Lung microvascular endothelial cell (primary cell): ENCODE measurements around the gene SDR42E1. TPM values are rescaled to one million over a fixed set of nuclear protein-coding genes. Genes with fewer than 3 reads are reported as not detected.
"Not testable (repeated sequence)": the region's sequence is repeated elsewhere in the genome, so short reads cannot be mapped to it uniquely, and the experiment has no call there.

Source experiments
- DNase-seq, 2 donors: peaks; one replicate each; pipeline versions ENCODE4 v3.0.0 to v3.0.0-alpha.2; 2010; ENCODE audit warnings: low read depth in 2 of 2
- total RNA-seq: library from RNA; depleted of rRNA; stranded (reverse); fragments of >200 nt; gene quantifications from 2 replicates; pipeline ENCODE4 v1.2.1, GENCODE V29; 2014

Gene SDR42E1
- total RNA-seq, 1 donor from 2014 or later, result 4.2 TPM

DNA sequence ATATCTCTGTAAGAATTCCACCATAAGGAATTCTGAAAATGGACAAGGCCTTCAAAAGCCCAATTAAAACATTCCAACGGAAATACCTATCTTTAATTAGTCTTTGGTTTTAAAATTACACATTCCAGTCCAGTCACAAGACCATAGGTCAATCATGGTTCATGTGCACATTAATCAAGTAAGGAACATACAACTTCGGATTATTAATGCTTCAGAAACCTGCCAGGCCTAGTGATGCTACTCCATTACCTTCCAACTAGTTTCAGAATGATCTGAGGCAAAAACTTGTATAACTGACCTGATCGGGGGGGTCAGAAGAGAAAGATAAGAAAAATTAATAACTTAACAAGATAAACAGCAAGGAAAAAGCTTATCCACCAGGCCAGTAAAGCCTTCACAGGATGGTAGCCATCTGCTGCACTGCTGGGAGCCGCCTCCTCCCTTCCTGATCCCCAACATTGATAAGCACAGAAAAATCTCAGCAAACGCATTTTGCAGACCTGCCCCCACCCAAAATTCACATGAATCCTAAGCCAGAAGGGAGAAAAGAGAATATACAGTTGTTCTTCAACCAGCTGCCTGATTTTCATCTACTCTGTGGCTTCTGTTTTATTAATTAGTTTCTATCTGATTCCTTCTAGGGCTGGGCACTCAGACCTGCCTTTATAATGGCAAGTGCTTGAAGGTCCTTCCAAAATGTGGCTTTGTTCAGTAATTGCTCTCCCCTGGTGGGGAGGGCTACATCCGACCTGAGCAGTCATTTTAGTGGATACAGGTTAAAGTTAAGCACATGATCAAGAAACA, 6.0 kb downstream of the SDR42E1 start:
- DNase-seq, result peak in 1 of 2 donors; percentile 65

DNA sequence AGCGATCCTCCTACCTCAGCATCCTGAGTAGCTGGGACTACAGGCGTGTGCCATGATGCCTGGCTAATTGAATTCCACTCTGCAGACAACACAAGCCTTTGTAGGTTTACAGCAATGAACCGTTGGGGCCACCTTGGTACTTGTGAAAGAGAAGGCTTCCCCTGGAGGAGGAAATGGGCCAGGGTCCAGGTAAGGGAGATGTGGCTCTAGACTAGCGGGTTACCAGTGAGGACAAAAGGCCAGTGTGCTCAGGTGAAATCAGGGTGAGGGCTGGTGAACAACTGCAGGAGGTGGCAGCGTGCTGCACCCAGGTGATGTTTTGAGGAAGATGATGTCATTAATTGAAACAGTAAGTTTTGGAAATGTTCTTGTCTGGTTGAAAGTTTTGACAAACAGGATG, 6.7 kb downstream of the SDR42E1 start:
- no peak for DNase-seq

DNA sequence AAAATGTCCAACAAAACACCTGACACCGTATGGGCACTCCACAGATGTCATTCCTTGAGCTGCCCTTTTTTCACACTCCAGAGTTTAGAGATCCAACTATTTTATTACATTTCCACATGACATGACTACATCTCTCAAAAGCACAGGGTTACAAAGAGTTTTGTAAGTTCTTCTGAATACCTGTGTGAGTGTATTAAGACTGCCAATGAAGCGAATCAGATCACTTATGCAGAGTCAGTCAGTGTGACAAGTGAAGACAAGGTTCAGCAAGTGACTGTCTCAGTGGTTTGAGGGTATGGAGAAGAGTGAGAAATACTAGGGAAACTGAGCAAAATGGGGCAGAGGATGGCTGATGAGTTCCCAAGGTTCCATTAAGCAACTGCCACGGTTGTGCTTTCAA, 8.4 kb downstream of the SDR42E1 start:
- no peak for DNase-seq

DNA sequence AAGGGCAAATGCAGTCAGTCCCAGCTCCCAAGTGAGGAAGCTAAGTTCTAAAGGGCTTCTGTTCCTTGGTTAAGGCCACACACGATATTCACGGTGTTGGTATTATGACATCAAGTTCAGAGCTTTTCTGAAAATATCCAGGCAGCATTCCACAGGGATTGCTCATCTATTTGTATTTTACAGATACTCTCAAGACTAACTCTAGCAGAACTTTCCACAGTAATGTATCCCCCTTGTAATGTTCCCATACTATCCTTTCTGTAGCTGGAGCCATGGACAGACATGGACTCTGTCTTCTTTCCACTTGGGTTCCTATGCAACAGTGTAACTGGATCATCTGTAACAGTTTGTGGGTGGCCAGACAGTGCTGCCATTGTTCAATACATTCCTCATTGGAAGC, 13.5 kb downstream of the SDR42E1 start:
- peak; percentile 55 to 85 for DNase-seq

DNA sequence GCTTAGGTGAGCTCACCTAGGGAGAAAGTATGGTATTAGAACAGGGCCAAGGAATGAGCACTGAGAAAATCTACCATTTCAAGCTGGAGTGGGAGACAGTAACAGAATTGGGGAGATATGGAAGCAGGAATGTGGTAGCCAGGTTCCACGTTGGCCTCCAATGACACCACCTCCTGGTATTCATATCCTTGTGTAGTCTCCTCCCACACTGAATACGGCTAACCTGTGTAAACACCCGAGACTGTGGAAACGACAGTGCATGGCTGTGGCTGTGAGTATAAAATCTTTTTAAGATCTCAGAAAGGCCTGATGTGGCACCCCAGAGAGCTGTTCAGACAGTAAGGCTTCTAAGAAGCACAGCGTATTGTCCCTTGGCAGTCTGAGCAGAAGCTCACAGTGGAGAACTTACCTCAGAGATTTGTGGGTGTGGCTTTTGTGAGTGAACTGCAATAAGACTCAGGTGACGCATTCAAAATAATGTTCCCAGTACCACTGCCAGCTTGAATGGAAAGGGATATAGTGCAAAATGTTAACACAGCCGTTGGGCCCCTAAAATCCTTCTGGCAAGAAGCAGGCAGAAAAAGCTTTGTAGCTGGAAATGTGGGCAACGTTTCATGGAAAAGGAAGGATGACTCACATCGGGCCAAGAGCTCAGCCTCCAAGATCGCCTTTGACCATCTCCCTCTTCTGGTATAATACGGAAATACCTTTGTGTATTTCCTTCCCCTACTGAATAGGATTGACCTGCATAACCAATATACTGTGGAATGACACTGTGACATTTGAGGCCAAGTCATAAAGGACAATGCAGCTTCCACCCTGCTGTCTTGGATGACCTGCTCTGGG, 14.4 kb downstream of the SDR42E1 start:
- DNase-seq, result peak; percentile 81 to 90

DNA sequence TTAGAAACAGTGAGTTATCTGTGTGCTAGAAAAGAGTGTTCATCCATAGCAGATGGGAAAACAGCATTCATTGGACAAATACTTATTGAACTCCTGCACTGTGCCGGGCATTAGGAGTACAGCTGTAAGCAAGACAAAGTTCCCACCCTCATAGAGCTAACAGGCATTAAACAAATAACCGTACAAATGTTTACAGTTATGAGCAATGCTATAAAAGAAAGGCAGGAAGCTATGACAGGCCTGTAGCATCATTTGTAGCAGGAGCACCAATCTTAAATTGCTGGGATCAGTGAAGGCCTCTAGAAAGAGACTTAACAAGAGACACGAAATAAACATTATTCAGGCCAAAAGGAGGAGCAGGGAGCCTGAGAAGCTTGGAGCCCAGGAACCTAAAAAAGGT, 15.6 kb downstream of the SDR42E1 start:
- DNase-seq, result peak; percentile 53 to 92

DNA sequence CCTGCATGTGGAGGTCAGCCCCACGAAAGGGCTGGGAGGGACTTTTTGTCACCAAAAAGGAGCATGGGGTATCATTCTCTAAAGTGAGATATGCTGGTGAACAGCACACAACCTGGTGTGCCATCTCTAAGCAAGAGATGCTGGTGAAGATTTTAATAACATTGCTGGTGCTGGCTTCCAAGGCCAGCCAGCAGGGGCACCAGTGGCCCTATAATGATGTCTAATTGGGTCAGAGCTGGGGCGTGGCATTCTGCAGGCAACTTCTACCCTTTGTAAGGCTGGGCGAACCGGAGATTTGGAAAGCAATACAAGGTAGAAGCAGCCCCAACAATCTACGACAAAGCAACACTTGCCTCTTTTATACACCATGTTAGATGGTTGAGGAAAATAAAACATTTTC, 16.8 kb downstream of the SDR42E1 start:
- DNase-seq, result no peak

DNA sequence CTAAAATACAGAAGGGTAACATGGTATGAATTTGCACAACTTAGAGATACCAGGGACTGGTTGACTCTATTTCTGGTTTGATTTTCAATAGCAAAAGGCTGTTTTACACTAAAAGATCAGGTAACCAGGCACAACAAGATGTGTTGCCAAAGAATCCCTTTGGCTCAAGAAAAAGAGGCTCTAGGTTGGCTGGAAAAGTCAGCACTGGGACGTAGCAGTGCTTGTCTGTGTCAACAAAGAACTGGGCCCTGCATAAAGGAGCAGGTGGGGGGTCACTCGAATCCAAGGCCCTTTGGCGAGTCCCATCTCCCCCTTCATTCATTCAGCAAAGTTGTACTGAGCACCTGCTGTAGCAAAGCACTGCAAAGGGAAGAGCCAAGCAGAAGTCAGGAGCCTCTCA, 18.4 kb downstream of the SDR42E1 start:
- DNase-seq, result no peak

DNA sequence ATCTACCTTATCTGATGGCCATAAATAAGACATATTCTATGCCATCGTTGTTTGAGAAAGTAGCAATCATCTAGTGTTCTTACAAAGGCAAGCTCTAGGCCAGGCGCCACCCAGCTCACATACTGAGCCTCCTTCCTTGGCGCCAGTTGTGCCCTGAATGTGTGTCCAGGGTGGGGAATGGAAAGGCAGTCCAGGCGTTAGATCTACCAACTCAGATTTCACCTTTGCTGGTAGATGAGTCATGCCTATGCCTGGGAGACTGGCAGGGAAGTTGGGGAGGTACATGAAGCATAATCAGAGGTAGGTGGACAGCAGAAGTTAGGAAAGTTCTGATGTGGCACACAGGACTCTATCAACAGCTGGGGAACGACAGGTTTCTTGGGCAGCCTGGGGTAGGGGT, 23.6 kb downstream of the SDR42E1 start:
- no peak for DNase-seq

DNA sequence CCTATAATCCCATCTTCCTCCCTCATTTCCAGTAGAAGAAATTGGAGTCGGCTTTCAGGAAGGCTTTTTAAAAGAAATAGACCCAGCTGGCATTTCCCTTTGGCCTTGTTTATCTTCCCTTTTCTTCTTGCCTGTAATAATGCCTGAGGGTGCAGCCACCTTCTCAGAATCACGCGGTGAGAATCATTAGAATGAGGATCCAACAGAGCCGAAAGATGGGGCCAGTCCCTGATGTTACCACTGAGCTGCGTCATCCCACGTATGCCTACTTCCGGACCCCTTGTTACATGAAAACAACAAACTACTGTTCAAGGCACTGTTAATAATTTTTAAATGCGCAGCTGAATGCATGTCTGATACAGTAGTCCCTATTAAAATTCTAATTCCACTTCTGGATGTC, 24.1 kb downstream of the SDR42E1 start:
- no peak for DNase-seq

DNA sequence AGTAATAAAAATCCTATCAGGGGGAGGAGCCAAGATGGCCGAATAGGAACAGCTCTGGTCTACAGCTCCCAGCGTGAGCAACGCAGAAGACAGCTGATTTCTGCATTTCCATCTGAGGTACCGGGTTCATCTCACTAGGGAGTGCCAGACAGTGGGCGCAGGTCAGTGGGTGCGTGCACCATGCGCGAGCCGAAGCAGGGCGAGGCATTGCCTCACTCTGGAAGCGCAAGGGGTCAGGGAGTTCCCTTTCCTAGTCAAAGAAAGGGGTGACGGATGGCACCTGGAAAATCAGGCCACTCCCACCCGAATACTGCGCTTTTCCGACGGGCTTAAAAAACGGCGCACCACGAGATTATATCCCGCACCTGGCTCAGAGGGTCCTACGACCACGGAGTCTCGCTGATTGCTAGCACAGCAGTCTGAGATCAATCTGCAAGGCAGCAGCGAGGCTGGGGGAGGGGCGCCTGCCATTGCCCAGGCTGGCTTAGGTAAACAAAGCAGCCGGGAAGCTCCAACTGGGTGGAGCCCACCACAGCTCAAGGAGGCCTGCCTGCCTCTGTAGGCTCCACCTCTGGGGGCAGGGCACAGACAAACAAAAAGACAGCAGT, 33.8 kb downstream of the SDR42E1 start:
- not testable (repeated sequence) for DNase-seq

DNA sequence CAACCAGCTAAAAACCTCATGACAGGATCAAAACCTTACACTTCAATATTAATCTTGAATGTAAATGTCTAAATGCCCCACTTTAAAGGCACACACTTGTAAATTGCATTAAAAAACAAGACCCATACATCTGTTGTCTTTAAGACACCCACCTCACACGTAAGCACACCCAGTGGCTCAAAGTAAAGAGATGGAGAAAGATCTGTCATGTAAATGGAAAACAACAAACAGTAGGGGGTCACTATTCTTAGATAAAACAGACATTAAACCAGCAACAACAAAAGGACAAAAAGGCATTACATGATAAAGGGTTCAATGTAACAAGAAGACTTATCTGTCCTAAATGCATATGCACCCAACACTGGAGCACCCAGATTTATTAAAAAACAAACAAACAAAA, 35.6 kb downstream of the SDR42E1 start:
- DNase-seq, result no peak

DNA sequence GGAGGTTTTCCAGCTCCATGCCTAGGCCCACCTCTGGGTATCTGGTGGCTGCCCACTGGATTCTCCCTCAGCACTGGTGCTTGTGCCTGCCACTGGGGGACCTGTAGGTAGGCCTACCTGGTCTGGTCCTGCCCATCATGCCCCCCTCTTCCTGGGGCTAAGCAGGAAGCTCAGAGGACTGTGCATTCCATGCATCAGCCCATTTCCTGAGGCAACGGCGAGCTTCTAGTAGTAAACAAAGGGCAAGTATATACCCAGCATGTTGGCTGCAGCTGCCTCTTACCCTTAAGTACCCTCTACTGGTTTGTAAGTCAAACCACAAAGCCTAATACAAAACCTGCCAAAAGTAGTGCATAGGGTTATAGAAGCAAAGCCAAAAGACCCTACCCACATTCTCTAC, 37.5 kb downstream of the SDR42E1 start:
- DNase-seq, result no peak

DNA sequence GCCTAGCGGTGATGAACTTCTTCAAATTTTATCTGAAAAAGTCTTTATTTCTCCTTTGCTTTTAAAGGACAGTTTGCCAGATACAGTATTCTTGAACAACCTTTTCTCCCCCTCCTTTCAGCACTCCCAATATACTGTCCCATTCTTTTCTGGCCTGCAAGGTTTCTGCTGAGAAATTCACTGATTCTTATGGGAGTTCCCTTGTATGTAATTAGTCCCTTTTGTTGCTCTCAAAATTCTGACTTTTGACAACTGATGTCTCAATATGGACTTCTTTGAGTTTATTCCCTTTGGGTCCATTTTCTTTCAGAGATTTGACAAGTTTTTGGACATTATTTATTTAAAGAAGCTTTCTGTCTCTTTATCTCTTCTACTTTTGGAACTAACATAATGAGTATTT, 39.4 kb downstream of the SDR42E1 start:
- no peak for DNase-seq

DNA sequence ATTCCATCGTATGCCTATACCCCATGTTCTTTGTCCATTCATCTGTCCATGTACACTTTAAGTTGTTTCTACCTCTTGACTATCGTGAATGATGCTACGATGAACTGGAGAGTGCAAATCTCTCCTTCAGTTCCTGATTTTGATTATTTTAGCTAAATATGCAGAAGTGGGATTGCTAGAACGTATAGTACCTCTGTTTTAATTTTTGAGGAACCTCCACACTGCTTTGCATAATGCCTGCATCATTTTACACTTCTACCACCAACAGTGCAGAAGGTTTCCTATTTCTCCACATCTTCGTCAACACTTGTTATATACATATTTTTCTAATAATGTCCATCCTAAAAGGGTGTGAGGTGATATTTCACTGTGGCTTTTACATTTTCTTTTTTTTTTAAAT, 43.9 kb downstream of the SDR42E1 start:
- no peak for DNase-seq

DNA sequence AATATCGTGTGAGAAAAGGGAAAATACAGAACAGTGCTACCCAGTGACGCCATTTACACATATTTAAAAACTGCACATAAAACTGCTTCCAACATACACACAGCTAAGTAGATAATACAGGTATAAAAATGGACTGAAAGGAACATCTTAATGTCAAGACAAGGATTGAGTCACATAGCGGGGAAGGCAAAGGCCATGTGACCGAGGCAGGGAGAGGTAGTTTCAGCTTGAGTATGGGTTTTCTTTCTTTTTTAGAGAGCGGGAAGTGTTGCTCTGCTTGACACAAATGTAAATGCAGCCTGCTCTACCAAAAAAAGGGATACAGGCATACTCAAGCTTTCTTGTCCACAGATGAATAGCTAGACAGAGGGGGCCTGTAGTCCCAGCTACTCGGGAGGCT, 46.5 kb downstream of the SDR42E1 start:
- DNase-seq, result no peak

DNA sequence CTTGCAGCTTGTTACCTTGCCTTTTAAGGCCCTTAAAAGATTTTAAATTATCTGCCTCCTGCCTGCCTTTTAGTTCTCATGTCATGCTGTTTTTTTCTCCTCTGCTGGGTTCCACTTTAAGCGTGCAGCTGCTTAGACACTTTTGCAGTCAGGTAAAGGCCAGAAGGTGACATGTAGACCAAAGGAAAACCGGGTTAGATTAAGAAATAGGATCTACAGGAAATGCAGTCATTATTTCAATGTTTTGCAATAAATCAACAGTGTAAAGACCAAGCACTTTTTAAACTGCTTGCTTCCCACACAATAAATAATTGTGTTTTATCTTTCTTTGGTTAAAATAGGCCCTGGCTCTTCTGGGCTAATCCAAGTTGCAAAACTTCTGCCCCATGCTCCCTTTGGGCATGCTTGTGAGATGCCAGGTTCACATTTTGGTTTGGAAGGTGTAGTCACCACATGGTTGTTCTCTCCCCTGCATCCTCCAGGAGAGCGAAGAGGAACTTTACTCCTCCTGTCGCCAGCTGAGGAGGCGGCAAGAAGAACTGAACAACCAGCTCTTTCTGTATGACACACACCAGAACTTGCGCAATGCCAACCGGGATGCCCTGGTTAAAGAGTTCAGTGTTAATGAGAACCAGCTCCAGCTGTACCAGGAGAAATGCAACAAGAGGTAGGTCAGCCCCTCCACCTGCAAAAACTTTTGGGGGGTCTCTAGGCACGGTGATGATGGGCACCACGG, 54.9 kb downstream of the SDR42E1 start:
- DNase-seq, result no peak

DNA sequence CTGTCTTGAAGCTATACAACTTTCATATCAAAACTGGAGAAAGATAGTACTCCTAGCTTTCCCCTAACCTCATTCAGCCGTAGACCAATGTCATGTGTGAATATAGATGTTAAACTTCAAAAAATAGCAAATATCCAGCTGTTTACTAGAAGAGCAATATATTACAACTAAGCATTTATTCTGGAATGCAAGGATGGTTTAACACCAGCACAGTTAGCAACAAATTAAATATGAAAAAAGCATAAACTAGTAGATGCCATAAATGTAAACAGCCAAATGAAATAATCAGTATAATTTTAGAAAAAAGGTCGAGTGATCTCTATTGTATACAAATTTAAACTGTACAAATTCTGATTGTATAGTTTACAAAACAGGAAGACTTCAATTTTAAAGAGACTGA, 59.7 kb downstream of the SDR42E1 start:
- no peak for DNase-seq

DNA sequence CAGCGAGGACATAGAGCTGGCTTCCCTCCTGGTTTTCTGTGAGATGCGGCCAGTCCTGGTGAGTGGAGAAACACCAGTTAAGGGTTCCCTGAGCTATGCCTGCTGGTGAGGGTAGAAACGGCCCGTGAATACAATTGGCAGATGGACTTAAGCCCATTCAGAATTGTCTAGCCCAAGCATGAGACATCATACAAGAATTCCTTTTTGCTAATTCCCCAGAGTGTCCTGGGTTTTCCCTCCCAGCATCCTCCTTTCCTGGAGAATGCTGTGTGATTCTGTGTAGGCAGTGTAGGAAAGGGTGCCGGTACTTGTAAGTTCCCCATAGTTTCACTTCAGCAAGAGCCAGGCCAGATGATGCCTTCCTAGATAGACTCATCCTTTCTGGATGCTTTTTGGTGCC, 65.1 kb downstream of the SDR42E1 start:
- no peak for DNase-seq

DNA sequence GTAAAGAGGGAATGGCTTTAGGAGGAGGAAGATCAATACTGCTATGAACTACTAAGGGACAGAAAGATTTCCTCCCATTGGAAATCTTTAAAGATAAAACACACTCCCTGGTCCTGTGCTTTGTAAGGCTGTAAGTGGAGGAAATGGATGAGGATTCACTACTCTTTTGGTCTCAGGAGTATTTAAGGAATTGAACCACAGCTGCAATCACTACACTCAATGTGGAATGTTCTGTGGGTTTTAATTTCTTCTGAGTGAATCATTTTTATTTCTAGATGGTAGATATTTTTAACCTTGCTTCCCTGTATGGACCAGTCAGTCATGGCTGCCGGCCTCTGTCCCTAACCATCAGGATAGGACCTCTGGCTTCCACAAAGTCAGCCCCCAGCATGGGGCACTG, 65.6 kb downstream of the SDR42E1 start:
- no peak for DNase-seq

DNA sequence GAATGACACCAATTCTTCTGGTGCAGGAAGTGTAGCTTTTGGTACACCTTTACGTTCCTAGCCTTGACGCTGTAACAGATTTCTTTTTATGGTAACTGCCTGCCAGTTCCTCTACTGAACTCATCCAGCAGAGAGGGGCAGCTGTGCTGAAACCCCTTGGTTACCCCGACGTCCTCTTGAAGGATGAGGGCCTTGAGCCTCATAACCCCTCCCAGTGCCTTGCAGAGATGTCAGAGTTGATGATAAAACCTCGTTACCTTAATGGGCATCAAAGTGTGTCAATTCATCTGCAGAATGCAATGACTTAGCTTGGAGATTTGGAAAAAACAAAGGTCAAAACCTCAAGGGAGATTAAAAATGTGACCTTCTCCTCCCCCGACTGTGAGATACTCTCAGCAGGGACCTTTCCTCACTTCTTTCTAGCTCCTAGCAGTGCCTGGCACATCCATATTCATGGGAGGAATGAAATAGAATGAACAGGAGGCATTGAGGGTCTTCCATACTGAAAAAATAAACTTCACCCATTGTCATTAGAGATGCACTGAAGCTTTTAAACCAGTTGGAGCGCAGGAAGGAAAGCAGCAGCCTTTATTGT, 69.2 kb downstream of the SDR42E1 start:
- no peak for DNase-seq
